MCF 10A (cell line): ENCODE results near the gene PARD6G. TPM values are rescaled to one million over a fixed set of nuclear protein-coding genes. Genes with fewer than 3 reads are reported as not detected.

Experiments
- BruUV-seq: library from RNA; stranded (reverse); fragments of 400-500 nt; replicated peaks from 2 replicates; lab custom pipeline; 2021; lab: Mats Ljungman, UMichigan
- CTCF ChIA-PET: fragments of 300-600 bp; sonication (Branson Sonifier 250); formaldehyde crosslinking; extraction: SDS; loops from one replicate; lab custom pipeline; 2021; ENCODE audit warnings: antibody characterized with exemption, inconsistent platforms; lab: Yijun Ruan, JAX
- POLR2A ChIA-PET: fragments of 300-600, 350-650 bp; sonication (Branson Sonifier 250); formaldehyde crosslinking; extraction: SDS; loops from one replicate; lab custom pipeline; 2020; ENCODE audit warnings: antibody characterized with exemption, inconsistent platforms; lab: Yijun Ruan, JAX
- DNase-seq: peaks from one replicate; pipeline ENCODE4 v3.0.0-alpha.2; 2018; ENCODE audit not compliant: unreplicated experiment
- H3K27ac Mint-ChIP-seq: one replicate; pipeline ENCODE4 v1.8.0; 2022; ENCODE audit warnings: mild to moderate bottlenecking, low read depth, mixed read lengths; ENCODE audit not compliant: unreplicated experiment
- H3K27me3 Mint-ChIP-seq: one replicate; pipeline ENCODE4 v1.8.0; 2022; ENCODE audit warnings: mixed read lengths; ENCODE audit not compliant: insufficient read depth, unreplicated experiment
- H3K36me3 Mint-ChIP-seq: one replicate; pipeline ENCODE4 v1.8.0; 2022; ENCODE audit warnings: mild to moderate bottlenecking, moderate library complexity, mixed read lengths; ENCODE audit not compliant: insufficient read depth, unreplicated experiment
- H3K4me1 Mint-ChIP-seq: one replicate; pipeline ENCODE4 v1.8.0; 2022; ENCODE audit warnings: mixed read lengths; ENCODE audit not compliant: insufficient read depth, unreplicated experiment
- H3K4me3 Mint-ChIP-seq: one replicate; pipeline ENCODE4 v1.8.0; 2022; ENCODE audit warnings: mild to moderate bottlenecking, moderate library complexity, mixed read lengths; ENCODE audit not compliant: unreplicated experiment
- H3K9me3 Mint-ChIP-seq: one replicate; pipeline ENCODE4 v1.8.0; 2022; ENCODE audit warnings: mixed read lengths; ENCODE audit not compliant: unreplicated experiment
- CTCF ChIP-seq: fragments of 200-600 bp; IDR thresholded peaks from one replicate; pipeline ENCODE4 v1.8.0; 2022; ENCODE audit warnings: antibody characterized with exemption, mild to moderate bottlenecking; ENCODE audit not compliant: unreplicated experiment
- intact Hi-C: fragments of 100-400 bp; cut with micrococcal nuclease; formaldehyde crosslinking; loops from 2 replicates; pipeline ENCODE4 v1.14.1; 2022
- total RNA-seq: library from RNA; stranded (reverse); gene quantifications from 2 replicates; pipeline ENCODE4 v1.2.3, GENCODE V29; 2022

The PARD6G gene
- total RNA-seq, 1 experiment from 2014 or later = 8.1 TPM

GRCh38 chr18:80250740-80251364 lies 3.5 kb upstream of the PARD6G start:
- H3K27ac Mint-ChIP-seq = no peak overlapping the region
- H3K4me1 Mint-ChIP-seq = peaks cover 16% of the 10 kb centered on the region
- no peaks in the 10 kb centered on the region for H3K9me3 Mint-ChIP-seq
- CTCF ChIA-PET = interaction anchor here (0.6 to 5.0 kb wide), 4 partner anchors 70 to 1515 kb away, joined by 3 to 31 read pairs (median 5); no protein-coding TSS in a partner anchor
- intact Hi-C loops = no loop called here
- no peak for TF ChIP-seq CTCF
- no peaks in the 10 kb centered on the region for H3K27me3 Mint-ChIP-seq
- H3K4me3 Mint-ChIP-seq = no peak overlapping the region
- POLR2A ChIA-PET = interaction anchor here (1.0 kb wide), 1 partner anchor 69 kb away, joined by 3 read pairs; no protein-coding TSS in a partner anchor
- BruUV-seq = no TSS peak
- DNase-seq = no peak
- H3K36me3 Mint-ChIP-seq = no peaks in the 10 kb centered on the region

- Mint-ChIP-seq H3K9me3 (no peaks in the 10 kb centered on the region), H3K36me3 (no peaks in the 10 kb centered on the region), H3K4me3 (no peak overlapping the region), H3K27ac (no peak overlapping the region), H3K4me1 (peaks cover 16% of the 10 kb centered on the region), H3K27me3 (no peaks in the 10 kb centered on the region)
- TF ChIP-seq CTCF = no peak
- peak; percentile 56 for DNase-seq
- no TSS peak for BruUV-seq
- intact Hi-C loops = no loop called here
- POLR2A ChIA-PET = interaction anchor here (0.6 to 2.0 kb wide), 9 partner anchors 46 to 260 kb away, joined by 3 to 11 read pairs (median 3); no protein-coding TSS in a partner anchor
- CTCF ChIA-PET = interaction anchor here (0.6 to 5.0 kb wide), 9 partner anchors 9 to 1146 kb away, joined by 4 to 31 read pairs (median 4); no protein-coding TSS in a partner anchor
Measured at GRCh38 chr18:80249217-80250093, 2.1 kb upstream of the PARD6G start.

- TF ChIP-seq CTCF = no peak
- Mint-ChIP-seq H3K36me3 (no peaks in the 10 kb centered on the region), H3K4me1 (peaks cover 27% of the 10 kb centered on the region), H3K4me3 (peak overlapping the region; percentile 74), H3K9me3 (no peaks in the 10 kb centered on the region), H3K27ac (no peak overlapping the region), H3K27me3 (no peaks in the 10 kb centered on the region)
- POLR2A ChIA-PET = interaction anchor here (1.3 to 1.4 kb wide), 2 partner anchors 13 to 67 kb away, joined by 6 read pairs; no protein-coding TSS in a partner anchor
- CTCF ChIA-PET = interaction anchor here (0.6 to 1.1 kb wide), 3 partner anchors 74 to 862 kb away, joined by 3 to 5 read pairs (median 4); no protein-coding TSS in a partner anchor
- intact Hi-C loops = no loop called here
- DNase-seq = peak; percentile 31
- no TSS peak for BruUV-seq
Measured at GRCh38 chr18:80246445-80247392, 595 bp downstream of the PARD6G start.
